OCI-LY1 (cell line): ENCODE data around the gene TSNAX.
"Not testable (repeated sequence)": the region's sequence is repeated elsewhere in the genome, so short reads cannot be mapped to it uniquely, and the experiment has no call there.

Experiments used
- H2AFZ ChIP-seq: fragments of 200-600 bp; sonication (generic), shearing (Covaris generic); 2 replicates; pipeline ENCODE4 v1.6.0; 2014; ENCODE audit warnings: antibody characterized with exemption, mild to moderate bottlenecking, low read length
- H3F3A ChIP-seq: fragments of 200-600 bp; sonication (generic), shearing (Covaris generic); 2 replicates; pipeline ENCODE4 v1.6.0; 2014; ENCODE audit warnings: mild to moderate bottlenecking, antibody characterized with exemption, low read length, moderate library complexity; ENCODE audit not compliant: insufficient read depth
- H3K27ac ChIP-seq: fragments of 200-600 bp; sonication (generic); 2 replicates; pipeline ENCODE4 v1.5.1; 2014; ENCODE audit warnings: low read length, mixed run types, mild to moderate bottlenecking, low read depth; ENCODE audit not compliant: poor library complexity, severe bottlenecking
- H3K27me3 ChIP-seq: fragments of 200-600 bp; sonication (generic); 2 replicates; pipeline ENCODE4 v1.6.0; 2014; ENCODE audit warnings: antibody characterized with exemption, mild to moderate bottlenecking, low read length, moderate library complexity; ENCODE audit not compliant: insufficient read depth
- H3K36me3 ChIP-seq: fragments of 200-600 bp; sonication (generic); 2 replicates; pipeline ENCODE4 v1.6.1; 2014; ENCODE audit warnings: mild to moderate bottlenecking, antibody characterized with exemption, low read length, moderate library complexity, mixed read lengths; ENCODE audit not compliant: insufficient read depth
- H3K4me1 ChIP-seq: fragments of 200-600 bp; sonication (generic); 2 replicates; pipeline ENCODE4 v1.5.1; 2014; ENCODE audit warnings: mild to moderate bottlenecking, low read length, moderate library complexity; ENCODE audit not compliant: insufficient read depth, severe bottlenecking
- H3K4me2 ChIP-seq: fragments of 200-600 bp; sonication (generic), shearing (Covaris generic); 2 replicates; pipeline ENCODE4 v1.6.1; 2014; ENCODE audit warnings: low read length
- H3K4me3 ChIP-seq: fragments of 200-600 bp; sonication (generic); 2 replicates; pipeline ENCODE4 v1.5.1; 2014; ENCODE audit warnings: low read length, low read depth, mild to moderate bottlenecking, mixed read lengths; ENCODE audit not compliant: poor library complexity, severe bottlenecking
- H3K79me2 ChIP-seq: fragments of 200-600 bp; shearing (Covaris generic); 2 replicates; pipeline ENCODE4 v1.6.1; 2016; ENCODE audit warnings: mixed run types, low read length, mixed read lengths; ENCODE audit not compliant: insufficient read depth
- H3K9ac ChIP-seq: fragments of 200-600 bp; sonication (generic), shearing (Covaris generic); 2 replicates; pipeline ENCODE4 v1.6.1; 2014; ENCODE audit warnings: mild to moderate bottlenecking, low read length, mixed read lengths
- H3K9me2 ChIP-seq: fragments of 200-600 bp; sonication (generic), shearing (Covaris generic); 2 replicates; pipeline ENCODE4 v1.6.1; 2014; ENCODE audit warnings: low read depth, mild to moderate bottlenecking, low read length, mixed read lengths
- H3K9me3 ChIP-seq: fragments of 200-600 bp; shearing (Covaris generic); 2 replicates; pipeline ENCODE4 v1.6.1; 2014; ENCODE audit warnings: low read length, mixed read lengths
- H4K20me1 ChIP-seq: fragments of 200-600 bp; sonication (generic), shearing (Covaris generic); 2 replicates; pipeline ENCODE4 v1.6.0; 2016; ENCODE audit warnings: mild to moderate bottlenecking, low read length; ENCODE audit not compliant: insufficient read depth
- EZH2 ChIP-seq: fragments of 200-600 bp; sonication (generic), shearing (Covaris generic); IDR thresholded peaks from 2 replicates; pipeline ENCODE4 v1.8.0; 2017; ENCODE audit warnings: borderline replicate concordance, mixed run types, mild to moderate bottlenecking, antibody characterized with exemption, low read length, moderate library complexity, mixed read lengths
- TF ChIP-seq, protein P1 (sequence below): fragments of 200-600 bp; sonication (generic), shearing (Covaris generic); IDR thresholded peaks from 2 replicates; pipeline ENCODE4 v1.5.1; 2017; ENCODE audit warnings: mild to moderate bottlenecking, antibody characterized with exemption, low read length, moderate library complexity, mixed read lengths

TSNAX gene

DNA sequence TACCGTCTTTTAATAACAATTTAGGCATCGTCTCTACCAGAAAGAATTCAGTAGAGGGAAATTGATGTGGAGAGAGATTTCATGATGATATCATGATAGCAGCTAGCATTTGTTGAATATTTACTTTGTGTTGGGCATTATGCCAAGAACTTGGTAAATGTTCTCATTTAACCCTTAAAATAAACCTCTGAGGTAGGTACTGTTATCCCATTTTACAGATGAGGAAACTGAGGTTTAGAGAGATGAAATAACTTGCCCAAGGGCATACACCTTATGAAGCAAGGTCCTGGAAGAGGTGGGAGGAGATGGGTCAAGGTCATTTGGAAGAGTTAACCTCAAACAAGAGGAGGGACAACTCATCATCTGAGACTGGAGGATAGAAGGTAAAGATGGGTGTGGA, 34.8 kb downstream of the TSNAX start:
- TF ChIP-seq, protein P1, sequence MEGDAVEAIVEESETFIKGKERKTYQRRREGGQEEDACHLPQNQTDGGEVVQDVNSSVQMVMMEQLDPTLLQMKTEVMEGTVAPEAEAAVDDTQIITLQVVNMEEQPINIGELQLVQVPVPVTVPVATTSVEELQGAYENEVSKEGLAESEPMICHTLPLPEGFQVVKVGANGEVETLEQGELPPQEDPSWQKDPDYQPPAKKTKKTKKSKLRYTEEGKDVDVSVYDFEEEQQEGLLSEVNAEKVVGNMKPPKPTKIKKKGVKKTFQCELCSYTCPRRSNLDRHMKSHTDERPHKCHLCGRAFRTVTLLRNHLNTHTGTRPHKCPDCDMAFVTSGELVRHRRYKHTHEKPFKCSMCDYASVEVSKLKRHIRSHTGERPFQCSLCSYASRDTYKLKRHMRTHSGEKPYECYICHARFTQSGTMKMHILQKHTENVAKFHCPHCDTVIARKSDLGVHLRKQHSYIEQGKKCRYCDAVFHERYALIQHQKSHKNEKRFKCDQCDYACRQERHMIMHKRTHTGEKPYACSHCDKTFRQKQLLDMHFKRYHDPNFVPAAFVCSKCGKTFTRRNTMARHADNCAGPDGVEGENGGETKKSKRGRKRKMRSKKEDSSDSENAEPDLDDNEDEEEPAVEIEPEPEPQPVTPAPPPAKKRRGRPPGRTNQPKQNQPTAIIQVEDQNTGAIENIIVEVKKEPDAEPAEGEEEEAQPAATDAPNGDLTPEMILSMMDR: no peak
- no peak for TF ChIP-seq EZH2
- Histone ChIP-seq H3K9ac (no peak overlapping the region), H3K79me2 (no peaks in the 10 kb centered on the region), H3K4me3 (no peak overlapping the region), H3K9me2 (no peaks in the 10 kb centered on the region), H3K4me1 (no peaks in the 10 kb centered on the region), H3K4me2 (no peak overlapping the region), H4K20me1 (no peaks in the 10 kb centered on the region), H3K36me3 (peaks cover 41% of the 10 kb centered on the region), H3K27me3 (no peaks in the 10 kb centered on the region), H3F3A (no peaks in the 10 kb centered on the region), H2AFZ (no peak overlapping the region), H3K9me3 (no peaks in the 10 kb centered on the region), H3K27ac (no peak overlapping the region)

DNA sequence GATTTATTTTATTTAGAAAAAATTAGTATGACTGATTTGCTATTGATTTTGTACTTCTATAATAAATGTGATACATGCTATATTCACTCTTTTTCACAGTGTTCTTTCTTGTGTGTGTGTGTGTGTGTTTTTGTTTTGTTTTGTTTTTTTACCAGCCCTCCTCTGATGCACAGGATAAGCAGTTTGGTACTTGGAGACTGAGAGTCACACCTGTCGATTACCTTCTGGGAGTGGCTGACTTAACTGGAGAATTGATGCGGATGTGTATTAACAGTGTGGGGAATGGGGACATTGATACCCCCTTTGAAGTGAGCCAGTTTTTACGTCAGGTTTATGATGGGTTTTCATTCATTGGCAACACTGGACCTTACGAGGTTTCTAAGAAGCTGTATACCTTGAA, 35.9 kb downstream of the TSNAX start:
- Histone ChIP-seq H3K9ac (no peak overlapping the region), H4K20me1 (no peaks in the 10 kb centered on the region), H3K9me3 (no peaks in the 10 kb centered on the region), H3K36me3 (peaks cover 41% of the 10 kb centered on the region), H3K9me2 (no peaks in the 10 kb centered on the region), H3K27ac (no peak overlapping the region), H3K4me2 (no peak overlapping the region), H3K27me3 (no peaks in the 10 kb centered on the region), H3K79me2 (no peaks in the 10 kb centered on the region), H3K4me1 (no peaks in the 10 kb centered on the region), H3F3A (no peaks in the 10 kb centered on the region), H3K4me3 (no peak overlapping the region), H2AFZ (no peak overlapping the region)
- no peak for TF ChIP-seq EZH2
- TF ChIP-seq, protein P1: no peak

DNA sequence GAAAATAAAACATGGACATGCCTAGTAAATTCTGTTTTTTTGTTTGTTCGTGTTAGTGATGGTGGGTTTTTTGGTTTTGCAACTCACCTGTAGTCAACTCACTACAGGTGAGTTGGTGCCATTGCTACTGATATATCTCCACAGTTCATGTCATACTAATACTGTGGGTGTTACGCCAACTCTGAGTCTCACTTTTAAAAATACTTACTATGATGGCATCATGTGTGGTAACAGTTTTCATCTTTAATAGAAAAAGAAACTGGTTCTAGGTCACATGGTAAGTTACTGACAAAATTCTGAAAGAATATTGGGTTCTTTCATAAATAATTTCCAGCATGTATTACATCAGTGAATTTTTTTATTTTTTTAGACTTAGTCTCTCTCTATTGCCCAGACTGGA, 38.0 kb downstream of the TSNAX start:
- Histone ChIP-seq H3K9ac (no peak overlapping the region), H3K9me3 (no peaks in the 10 kb centered on the region), H2AFZ (no peak overlapping the region), H4K20me1 (no peaks in the 10 kb centered on the region), H3F3A (no peaks in the 10 kb centered on the region), H3K9me2 (no peaks in the 10 kb centered on the region), H3K79me2 (no peaks in the 10 kb centered on the region), H3K4me2 (no peak overlapping the region), H3K27me3 (no peaks in the 10 kb centered on the region), H3K4me1 (no peaks in the 10 kb centered on the region), H3K27ac (no peak overlapping the region), H3K4me3 (no peak overlapping the region), H3K36me3 (peaks cover 37% of the 10 kb centered on the region)
- TF ChIP-seq, protein P1: no peak
- TF ChIP-seq EZH2: no peak

DNA sequence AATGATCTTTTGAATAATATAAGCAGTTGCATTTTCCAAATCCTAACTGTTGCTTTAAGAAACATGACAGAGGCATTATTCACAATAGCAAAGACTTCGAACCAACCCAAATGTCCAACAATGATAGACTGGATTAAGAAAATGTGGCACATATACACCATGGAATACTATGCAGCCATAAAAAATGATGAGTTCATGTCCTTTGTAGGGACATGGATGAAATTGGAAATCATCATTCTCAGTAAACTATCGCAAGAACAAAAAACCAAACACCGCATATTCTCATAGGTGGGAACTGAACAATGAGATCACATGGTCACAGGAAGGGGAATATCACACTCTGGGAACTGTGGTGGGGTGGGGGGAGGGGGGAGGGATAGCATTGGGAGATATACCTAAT, 41.8 kb downstream of the TSNAX start:
- H3F3A ChIP-seq, H3K4me1 ChIP-seq, H4K20me1 ChIP-seq, H3K27ac ChIP-seq, H3K9ac ChIP-seq, H3K79me2 ChIP-seq, H3K4me3 ChIP-seq, H2AFZ ChIP-seq, H3K9me3 ChIP-seq, H3K9me2 ChIP-seq, H3K4me2 ChIP-seq, H3K27me3 ChIP-seq: not testable (repeated sequence)
- peaks cover 13% of the 10 kb centered on the region for H3K36me3 ChIP-seq
